Measurements from ENCODE around the gene HAPLN2.
A peak's percentile ranks its signal among the peaks of the same experiment; 100 is the strongest.

The HAPLN2 gene

GRCh38 chr1:156667968-156668709 is 48.9 kb downstream of the HAPLN2 start:
- Histone ChIP-seq H3K27ac (peak overlapping the region; percentile 65), H3K4me3 (ENCODE audit: low read depth, low read length) (no peak overlapping the region), H3K4me1 (no peaks in the 10 kb centered on the region), H2AFZ (no peak overlapping the region), H3K79me2 (no peaks in the 10 kb centered on the region), H3K4me2 (ENCODE audit: low read length) (no peak overlapping the region), H3K9ac (no peak overlapping the region), H3K9me3 (ENCODE audit: control insufficient read depth, low read length) (no peaks in the 10 kb centered on the region), H3K27me3 (ENCODE audit: control insufficient read depth, insufficient read depth, low read length) (no peaks in the 10 kb centered on the region), H3K36me3 (ENCODE audit: control insufficient read depth, insufficient read depth, low read length) (no peaks in the 10 kb centered on the region)
- TF ChIP-seq, protein P1, sequence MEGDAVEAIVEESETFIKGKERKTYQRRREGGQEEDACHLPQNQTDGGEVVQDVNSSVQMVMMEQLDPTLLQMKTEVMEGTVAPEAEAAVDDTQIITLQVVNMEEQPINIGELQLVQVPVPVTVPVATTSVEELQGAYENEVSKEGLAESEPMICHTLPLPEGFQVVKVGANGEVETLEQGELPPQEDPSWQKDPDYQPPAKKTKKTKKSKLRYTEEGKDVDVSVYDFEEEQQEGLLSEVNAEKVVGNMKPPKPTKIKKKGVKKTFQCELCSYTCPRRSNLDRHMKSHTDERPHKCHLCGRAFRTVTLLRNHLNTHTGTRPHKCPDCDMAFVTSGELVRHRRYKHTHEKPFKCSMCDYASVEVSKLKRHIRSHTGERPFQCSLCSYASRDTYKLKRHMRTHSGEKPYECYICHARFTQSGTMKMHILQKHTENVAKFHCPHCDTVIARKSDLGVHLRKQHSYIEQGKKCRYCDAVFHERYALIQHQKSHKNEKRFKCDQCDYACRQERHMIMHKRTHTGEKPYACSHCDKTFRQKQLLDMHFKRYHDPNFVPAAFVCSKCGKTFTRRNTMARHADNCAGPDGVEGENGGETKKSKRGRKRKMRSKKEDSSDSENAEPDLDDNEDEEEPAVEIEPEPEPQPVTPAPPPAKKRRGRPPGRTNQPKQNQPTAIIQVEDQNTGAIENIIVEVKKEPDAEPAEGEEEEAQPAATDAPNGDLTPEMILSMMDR (IDR thresholded peaks at IDR 0.05), result no peak

GRCh38 chr1:156668801-156669637 is 49.8 kb downstream of the HAPLN2 start:
- Histone ChIP-seq H2AFZ (no peak overlapping the region), H3K4me1 (no peaks in the 10 kb centered on the region), H3K9ac (no peak overlapping the region), H3K79me2 (no peaks in the 10 kb centered on the region), H3K9me3 (ENCODE audit: control insufficient read depth, low read length) (no peaks in the 10 kb centered on the region), H3K4me2 (ENCODE audit: low read length) (no peak overlapping the region), H3K4me3 (ENCODE audit: low read depth, low read length) (no peak overlapping the region), H3K27ac (no peak overlapping the region), H3K36me3 (ENCODE audit: control insufficient read depth, insufficient read depth, low read length) (no peaks in the 10 kb centered on the region), H3K27me3 (ENCODE audit: control insufficient read depth, insufficient read depth, low read length) (no peaks in the 10 kb centered on the region)
- TF ChIP-seq, protein P1 (IDR thresholded peaks at IDR 0.05), result no peak

DNA sequence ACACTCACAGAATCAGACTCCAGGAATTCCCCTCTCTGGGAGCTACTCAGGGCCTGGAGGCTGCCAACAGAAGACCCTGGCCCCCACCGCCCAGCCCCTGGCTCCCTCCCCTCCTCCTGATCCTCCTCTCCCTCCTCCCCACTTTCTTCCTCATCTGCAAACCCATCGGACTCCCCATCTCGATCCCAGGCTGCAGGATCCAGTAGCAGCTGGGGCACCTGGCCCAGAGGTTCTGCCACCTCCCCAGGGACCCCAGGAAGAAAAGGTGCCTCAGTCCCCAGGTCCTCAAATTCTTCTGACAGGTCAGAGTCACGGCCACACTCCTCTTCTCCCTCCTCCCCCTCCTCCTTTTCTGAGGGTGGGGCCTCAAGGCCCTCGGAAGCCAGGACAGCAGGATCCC is 50.6 kb downstream of the HAPLN2 start:
- no peak overlapping the region for H3K4me2 ChIP-seq (ENCODE audit: low read length)
- no peaks in the 10 kb centered on the region for H3K79me2 ChIP-seq
- H3K4me3 ChIP-seq (ENCODE audit: low read depth, low read length), result no peak overlapping the region
- H3K27ac ChIP-seq, result no peak overlapping the region
- TF ChIP-seq, protein P1 (IDR thresholded peaks at IDR 0.05), result no peak
- H3K9me3 ChIP-seq (ENCODE audit: control insufficient read depth, low read length), result no peaks in the 10 kb centered on the region
- H2AFZ ChIP-seq, result no peak overlapping the region
- H3K4me1 ChIP-seq, result no peaks in the 10 kb centered on the region
- no peaks in the 10 kb centered on the region for H3K27me3 ChIP-seq (ENCODE audit: control insufficient read depth, insufficient read depth, low read length)
- no peak overlapping the region for H3K9ac ChIP-seq
- H3K36me3 ChIP-seq (ENCODE audit: control insufficient read depth, insufficient read depth, low read length), result no peaks in the 10 kb centered on the region

- Histone ChIP-seq H3K79me2 (no peaks in the 10 kb centered on the region), H3K4me1 (no peaks in the 10 kb centered on the region), H3K9me3 (ENCODE audit: control insufficient read depth, low read length) (no peaks in the 10 kb centered on the region), H3K4me3 (ENCODE audit: low read depth, low read length) (no peak overlapping the region), H3K9ac (no peak overlapping the region), H2AFZ (no peak overlapping the region), H3K36me3 (ENCODE audit: control insufficient read depth, insufficient read depth, low read length) (no peaks in the 10 kb centered on the region), H3K27ac (no peak overlapping the region), H3K27me3 (ENCODE audit: control insufficient read depth, insufficient read depth, low read length) (no peaks in the 10 kb centered on the region), H3K4me2 (ENCODE audit: low read length) (no peak overlapping the region)
- TF ChIP-seq, protein P1 (IDR thresholded peaks at IDR 0.05), result no peak
Observed at GRCh38 chr1:156670359-156670758, 51.1 kb downstream of the HAPLN2 start.

All from parathyroid adenoma (tissue), 2 donors.